Dedifferentiated amniotic fluid mesenchymal stem cell (primary cell): ENCODE data around the gene DENND1A.

Source experiments
- DNase-seq: peaks from one replicate; pipeline ENCODE4 v3.0.0-alpha.2; 2016; ENCODE audit errors: extremely low spot score

The DENND1A gene

DNA sequence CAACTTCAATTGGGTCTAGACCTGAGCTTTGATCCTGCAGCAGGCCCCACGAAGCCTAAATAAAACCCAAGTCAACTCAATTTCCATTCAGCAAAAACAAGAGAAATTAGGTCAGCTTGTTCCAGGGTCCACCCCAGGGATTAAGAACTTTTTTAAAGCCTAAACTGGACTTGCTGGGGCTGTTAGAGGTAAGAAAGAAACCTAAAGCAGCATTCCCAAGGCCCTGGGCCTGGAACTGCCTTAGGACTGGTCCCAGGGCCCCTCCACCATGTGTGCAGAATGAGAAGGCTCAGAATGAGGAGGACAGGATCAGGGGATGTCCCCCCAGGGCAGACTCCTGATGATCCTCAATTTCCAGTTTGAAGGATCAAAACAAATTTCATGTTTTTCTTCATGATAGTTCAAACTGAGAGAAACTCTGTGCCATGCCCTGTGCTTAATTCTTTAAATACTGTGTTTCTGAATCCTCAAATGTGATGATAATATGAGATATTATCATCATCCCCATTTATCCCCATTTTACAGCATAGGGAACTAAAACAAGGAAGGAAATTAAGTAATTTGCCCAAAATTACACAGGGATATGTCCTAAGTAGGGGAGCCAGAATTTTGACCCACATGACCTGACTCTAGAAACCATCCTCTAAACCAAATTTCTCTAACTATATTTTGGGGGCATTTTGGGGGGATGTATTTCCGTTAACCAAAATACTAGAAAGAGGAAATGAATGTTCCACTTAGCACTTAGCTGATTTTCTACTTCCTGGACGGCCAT is 64.5 kb downstream of the DENND1A start:
- no peak for DNase-seq

DNA sequence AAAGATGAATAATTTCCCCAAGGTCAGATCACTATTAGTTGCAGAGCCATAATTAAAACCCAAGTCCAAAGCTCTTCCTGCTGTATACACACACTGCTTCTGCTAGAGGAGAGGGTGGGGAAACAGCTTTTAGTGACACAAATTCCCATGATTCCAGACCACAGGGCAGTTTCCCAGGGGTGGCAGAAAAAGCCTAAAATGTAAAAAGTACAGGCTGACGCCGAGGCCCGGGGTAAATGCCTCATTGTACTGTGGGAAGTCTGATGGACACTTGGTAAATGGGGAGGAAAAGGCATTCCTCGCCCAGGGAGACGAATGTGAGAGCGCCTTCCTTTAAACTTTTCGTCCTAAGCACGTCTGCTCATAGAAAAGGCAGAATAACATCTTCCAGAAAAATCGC is 65.7 kb downstream of the DENND1A start:
- no peak for DNase-seq

DNA sequence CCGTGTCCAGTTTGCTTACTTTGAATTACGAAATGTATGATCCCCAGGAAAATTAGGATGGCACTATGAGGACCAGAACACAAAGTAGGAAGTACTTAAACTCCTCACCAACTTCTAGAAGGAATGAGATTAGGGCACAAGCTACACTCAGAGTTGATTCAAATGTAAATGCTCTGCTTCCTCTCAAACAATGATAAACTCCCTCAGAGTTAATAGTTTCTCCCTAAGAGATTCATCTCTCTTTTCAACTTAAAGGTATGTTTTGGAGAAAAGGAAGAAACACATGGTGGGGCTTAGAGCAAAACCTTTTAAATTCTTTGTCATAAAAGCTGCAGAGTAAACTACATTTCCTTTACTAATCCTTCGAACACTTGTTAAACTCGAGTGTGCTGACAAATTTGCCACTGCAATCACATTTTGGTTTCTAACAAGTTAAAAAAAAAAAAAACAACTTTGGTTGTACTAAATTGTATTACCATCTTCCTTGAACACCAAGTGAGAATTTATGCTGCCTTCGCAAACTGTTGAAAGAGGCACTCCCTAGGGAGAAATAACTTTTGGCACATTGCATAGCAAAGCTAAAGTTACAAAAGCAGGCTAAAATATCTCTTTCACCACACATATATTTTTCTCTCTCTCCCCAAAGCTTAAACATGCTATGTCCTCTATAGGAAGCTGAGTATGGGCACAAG is 66.6 kb downstream of the DENND1A start:
- peak; percentile 27 for DNase-seq

DNA sequence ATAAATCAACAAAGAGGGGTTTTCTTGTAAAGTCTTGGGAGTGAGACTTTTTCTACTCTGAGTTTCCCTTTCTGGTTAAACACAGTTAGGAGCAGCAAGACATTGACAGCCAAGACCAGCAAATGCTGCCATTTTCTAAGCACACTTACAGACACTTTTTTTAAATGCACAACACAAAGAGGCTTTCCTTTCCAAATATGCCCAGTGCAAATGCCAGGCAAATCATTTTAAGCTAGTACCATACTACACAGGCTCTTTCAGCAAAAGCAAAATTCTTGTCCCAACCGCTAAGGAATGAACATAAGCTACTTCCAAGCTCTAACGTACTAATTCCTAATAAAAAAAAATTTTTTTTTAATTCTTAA is 68.2 kb downstream of the DENND1A start:
- DNase-seq = no peak

DNA sequence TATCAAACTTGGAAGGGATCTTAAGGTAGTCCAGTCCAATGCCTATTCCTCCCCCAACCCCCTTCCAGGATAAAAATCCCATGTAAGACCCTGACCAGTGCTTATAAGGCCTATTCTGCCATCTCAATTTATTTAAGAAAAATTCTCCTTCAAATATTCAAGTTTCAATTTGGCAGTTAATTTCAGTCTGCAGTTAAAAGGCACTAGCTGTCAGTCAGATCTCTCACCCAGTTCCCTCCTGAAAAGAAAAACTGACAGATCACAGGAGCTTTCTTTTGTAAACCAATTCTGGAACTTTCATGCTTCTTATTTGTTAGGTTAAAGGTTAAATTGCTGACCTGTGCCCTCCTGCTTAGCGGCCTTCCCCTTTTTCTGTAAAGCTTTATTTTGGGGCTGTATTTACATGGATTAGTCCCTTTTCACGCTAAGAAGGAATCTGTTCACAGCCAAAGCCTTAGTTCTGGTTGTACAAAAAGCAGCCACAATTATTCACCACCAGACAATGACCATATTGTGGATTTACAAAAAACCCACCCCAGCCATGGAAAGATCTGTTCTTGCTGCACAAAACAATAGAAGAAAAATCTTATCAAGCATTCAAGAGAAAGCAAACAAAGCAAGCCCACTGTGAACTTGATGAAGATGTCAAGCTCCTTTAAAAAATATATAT is 68.7 kb downstream of the DENND1A start:
- DNase-seq = no peak

DNA sequence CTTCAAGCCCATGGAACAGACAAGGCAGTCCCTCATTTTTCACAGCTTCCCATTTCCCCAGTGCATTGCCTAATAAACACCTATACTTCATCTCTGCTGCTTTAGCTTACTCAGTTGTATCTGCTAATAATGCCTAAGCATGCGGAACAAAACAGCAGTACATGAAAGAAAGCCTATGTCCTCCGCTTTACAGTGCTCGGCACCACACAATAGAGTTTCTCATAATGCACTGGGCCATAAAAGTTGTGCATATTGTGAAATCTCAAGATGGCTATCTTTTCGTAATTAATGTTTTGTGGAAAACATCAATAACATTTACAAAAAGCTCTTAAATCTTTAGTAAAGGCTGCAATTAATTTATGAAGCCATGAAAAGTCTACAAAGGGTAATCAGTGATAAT is 69.3 kb downstream of the DENND1A start:
- DNase-seq = no peak

DNA sequence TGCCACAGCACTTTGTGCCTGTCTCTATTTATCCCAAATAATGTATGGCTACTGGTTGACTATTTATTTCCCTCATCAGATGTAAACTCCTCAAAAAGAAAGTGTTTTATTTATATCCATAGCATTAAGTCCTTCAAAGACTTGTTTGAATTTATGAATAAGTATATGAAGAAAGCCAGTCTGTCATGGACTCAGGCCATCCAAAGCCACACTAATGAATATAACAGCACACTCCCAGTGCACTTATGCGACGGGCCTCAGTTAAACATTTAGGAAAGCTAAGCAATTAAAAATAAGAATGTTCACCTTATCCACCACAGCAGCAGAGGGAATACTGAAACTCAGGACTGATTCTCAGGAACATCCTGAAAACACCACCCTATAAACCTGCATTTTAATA is 77.5 kb downstream of the DENND1A start:
- no peak for DNase-seq

DNA sequence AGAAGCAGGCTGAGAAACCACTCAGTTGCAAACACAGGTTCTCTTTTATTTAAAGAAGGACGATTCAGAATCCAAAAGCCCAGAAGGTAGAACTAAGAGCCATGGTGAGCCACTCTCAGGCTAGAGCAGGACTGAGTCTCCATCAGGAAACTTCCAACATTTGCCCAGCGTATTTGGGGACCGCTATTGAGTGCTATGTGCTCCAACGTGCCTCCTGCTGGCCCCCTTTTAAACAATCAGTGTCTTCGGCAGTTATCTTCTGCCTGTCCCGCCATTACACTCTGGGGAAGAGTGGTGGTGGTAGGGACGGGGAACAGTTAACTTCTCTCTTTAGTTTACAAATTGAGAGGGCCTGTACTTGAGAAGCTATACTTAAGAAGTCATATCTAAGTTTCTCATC is 78.1 kb downstream of the DENND1A start:
- DNase-seq = no peak

DNA sequence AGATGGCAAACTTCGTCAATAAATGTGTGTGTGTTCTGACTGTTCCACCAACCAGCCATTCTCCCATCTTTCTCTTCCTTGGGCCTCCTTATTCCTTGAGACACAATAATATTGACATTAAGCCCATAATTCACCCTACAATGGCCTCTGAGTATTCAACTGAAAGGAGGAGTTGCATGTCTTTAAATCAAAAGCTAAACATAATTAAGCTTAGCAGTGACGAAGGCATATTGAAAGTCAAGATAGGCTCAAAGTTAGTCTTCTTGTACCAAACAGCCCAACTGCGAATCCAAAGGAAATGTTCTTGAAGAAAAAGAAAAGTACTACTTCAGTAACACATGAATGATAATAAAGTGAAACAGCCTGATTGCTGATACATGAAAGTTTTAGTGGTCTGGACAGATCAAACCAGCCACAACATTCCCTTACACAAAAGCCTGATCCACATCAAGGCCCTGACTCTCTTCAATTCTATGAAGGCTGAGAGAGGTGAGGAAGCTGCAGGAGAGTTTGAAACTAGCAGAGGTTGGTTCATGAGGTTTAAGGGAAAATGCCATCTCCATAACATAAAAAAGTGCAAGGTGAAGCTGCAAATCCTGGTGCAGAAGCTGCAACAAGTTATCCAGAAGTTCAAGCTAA is 81.4 kb downstream of the DENND1A start:
- no peak for DNase-seq

DNA sequence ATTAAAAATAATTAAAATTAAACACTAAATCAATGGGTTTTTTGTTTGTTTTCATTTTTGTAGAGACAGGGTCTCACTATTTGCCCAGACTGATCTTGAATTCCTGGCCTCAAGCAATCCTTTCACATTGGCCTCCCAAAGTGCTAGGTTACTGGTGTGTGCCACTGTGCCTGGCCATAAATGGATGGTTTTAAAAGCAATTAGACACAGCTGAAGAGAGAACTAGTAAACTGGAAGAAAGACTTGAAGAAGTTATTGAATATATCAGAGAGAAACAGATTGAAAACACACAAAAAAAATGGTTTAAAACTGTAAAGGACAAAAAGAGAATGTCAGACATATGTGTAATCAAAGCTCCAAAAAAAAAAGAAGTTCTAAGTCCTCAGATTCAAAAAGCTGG is 83.0 kb downstream of the DENND1A start:
- no peak for DNase-seq

DNA sequence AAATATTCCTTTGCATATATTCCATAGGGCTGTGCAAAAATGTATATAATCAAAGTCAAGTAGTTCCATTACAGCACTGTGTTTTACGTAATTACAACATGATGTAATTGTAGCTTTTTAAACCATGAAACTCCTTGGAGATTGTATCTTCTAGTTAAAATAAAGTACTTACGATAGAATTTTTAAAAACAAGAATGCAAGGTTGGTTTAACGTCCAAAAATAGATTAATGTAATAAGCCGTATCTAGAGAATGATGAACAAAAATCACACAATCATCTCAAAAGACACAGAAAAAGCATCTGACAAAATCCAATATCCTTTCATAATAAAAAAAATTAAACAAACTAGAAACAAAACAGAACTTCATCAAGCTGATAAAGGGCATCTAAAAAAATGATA is 86.2 kb downstream of the DENND1A start:
- DNase-seq = no peak

DNA sequence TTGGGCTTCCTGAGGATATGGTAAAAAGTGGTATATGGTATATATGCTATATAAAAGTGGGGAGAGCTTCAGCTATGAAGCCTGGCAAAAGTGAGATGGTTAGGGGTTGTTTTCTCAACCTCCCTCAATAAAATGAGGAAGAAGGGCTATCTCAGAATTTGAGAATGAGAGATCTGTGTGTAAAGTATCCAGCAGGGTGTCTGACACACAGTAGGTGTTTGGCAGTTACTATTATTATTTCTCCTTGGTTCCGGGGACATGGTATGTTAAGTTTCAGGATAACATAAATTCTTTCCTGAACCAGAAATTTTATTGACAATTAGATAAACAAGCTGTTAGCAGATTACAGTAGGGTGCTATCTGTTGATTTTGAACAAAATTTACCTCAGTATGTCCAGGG is 94.1 kb downstream of the DENND1A start:
- no peak for DNase-seq

DNA sequence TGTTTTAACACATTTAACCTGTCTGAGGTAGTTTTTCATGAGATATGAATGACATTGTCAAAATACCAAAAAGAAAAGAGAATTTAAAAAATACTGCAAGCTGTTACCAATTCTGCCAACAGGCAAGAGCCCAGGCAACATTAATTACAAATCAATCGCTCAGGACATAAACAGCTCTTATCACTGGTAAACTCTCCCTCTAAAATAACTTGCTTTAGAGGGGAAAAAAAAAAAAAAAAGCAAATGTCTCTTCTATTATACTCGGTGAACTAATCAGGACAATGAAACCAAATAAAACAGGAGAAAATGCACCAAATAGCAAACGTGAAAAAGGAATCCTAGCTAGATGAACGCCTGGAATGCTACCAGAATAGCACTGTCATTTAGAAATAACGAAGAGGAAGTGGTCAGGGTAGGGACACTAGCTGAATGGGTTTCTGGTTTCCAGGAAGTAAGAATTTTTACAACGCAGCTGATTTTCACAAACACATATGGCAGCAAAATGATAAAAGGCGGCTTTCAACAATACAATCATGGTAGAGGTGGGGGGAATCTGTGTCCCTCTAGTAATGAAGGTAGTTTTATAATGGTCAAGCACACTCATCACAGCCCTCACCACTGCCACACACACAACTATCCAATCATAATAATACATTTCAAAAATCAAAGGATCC is 94.9 kb downstream of the DENND1A start:
- DNase-seq = no peak

DNA sequence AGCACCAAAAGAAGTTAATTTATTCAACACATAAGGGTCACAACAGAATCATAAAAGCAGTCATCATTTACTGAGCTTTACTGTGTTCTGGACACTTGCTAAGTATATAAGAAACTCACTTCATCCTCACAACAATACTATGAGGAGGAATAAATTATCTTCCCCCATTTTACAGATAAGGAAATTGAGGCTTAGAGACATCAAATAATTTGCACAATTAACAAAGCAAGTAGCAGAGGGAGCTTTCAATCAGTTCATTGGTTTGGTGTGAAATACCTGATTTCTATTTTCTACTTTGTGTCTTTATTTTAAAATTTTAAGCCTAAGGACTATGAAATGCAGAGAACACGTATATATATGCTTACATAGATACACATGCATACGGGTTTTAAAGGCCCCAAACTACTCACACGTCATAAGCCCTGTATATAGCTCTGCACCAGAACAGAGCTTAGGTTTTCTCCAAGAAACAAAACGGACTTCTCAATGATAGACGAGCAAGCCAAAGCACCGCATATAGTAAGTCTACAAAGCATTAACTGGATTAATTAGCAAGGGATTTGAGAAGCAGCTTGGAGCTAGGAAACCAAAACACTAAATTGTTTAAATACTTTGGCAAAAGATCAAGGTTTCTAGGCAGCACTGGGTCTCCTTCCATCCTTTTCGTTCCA is 95.6 kb downstream of the DENND1A start:
- DNase-seq = no peak

DNA sequence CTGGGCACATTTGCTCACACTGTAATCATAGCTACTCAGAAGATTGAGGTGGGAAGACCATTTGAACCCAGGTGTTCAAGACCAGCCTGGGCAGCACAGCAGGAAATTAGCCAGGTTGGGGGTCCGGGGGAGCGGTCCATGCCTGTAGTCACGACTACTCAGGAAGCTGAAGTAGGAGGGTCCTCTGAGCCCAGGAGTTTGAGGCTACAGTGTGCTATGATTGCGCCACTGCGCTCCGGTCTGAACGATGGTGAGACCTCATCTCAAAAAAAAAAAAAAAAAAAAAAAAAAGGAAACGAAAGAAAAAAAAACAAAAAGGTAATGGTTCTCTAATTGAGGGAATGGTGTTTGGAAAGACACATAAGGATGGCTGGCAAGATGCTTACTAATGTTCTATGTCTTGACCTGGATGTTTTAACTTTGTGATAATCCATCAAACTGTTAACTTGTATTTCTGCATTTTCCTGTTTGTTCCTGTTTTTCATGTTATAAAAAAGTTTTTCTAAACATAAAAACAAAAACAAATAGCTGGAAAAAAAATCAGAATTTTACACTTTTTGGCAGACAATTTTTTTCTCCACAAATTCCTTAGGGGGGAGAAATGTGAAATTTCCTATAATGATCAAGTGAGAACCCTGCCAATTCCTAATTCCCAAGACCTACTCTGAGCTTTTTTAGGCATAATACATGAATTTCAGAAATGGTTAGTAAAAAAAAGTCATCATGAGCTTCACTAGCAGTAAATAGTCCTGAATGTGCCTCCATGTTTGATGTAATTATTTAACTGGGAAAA is 96.9 kb downstream of the DENND1A start:
- no peak for DNase-seq

DNA sequence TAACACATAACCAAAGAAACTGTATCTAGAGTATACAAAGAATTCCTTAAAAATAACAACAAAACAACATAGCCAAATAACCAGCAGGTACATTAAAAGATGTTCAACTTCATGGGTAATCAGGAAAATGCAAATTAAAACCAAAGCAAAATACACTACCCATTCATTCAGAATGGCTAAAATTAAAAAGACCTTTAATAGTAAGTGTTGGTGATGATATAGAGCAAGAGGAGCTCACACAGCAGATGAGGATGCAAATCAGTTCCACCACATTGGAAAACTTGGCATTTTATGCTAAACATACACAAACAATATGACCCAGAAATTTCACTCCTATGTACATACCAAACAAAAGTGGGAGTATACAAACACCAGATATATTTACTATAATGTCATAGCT is 97.8 kb downstream of the DENND1A start:
- no peak for DNase-seq

DNA sequence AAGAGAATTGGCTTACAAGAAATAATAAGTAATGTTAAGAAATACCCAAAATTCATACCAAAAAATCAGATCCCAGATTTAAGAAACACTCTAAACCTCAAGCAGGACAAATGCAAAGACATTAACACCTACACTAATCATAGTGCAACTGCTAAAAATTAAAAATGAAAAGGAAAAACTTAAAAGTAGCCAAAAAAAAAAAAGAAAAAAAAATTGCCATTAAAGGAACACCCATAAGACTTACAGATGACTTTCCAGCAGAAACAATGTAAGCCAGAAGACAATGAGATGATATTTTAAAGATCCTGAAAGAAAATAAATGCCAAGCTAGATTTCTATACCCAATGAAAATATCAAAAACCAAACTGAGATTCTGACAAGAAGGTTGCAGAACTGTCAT is 101.5 kb downstream of the DENND1A start:
- DNase-seq = no peak

DNA sequence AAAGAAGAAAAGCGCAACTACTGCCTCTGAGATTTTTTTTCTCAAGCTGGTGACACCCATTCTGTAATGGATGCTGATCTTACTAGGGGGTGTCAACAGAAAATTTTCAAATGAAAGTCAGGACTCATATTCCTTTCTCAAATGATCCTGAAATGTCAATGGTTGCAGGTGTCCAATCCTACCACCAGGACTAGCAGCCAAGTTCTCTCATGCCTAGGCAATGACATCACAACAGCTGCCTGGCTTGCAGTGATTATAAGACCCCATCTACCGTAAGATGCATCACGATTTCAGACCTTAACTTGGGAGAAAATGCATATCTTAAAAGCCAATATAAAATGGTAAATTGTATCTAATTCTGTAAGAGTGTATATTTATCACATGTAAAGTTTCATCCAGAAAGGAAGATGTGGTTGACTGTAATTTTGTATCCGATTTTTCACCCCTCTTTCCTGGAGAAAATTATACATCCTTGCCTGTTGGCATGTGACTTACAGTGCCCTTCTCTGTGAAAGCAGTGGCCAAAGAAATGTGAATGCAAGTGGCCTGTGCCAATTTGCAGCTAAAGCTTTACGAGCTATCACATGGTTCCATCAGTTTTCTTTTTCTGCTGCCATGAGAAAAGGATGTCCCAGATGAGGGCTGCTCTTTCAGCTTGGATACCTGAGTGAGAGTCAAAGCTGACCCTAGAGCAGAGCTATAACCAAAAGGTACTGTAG is 104.4 kb downstream of the DENND1A start:
- no peak for DNase-seq

DNA sequence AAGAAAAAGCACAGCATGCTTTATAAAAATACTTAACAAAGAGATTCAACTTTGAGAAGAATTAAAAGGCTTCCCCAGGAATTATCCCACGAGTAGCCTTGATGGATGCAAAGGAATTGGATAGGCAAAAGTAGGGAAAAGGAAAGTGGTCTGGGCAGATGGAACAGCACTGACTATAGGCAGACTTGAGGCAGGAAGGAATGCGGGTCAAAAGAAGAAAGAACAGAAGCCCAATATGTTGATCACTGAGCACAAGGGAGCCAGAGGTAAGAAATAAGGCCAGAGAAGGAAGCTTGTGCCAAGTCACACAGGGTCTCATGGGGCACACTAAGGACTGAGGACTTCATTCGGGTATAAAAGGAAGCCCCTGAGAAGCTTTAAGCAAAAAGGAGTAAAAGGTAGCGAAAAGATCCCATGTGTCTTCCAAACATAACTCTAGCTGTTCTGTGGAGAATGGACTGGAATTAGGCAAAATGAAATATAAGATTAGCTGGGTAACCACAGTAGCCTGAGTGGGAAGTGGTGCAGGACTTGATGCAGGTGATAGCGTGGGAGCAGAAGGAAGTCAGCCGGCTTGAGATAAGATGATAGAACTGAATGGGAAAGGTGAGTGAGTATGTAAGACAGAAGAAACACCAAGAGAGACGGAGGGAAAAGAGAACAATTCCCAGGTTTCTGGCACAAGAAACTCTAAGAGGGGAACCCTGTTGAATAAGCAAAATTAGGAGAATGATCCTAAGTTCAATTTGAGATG is 106.6 kb downstream of the DENND1A start:
- no peak for DNase-seq
